Coronary artery (tissue), 2 donors: ENCODE results near the gene TREX2.
"Not testable (repeated sequence)": the region's sequence is repeated elsewhere in the genome, so short reads cannot be mapped to it uniquely, and the experiment has no call there.

Experiments used
- DNase-seq: peaks from one replicate; pipeline ENCODE4 v3.0.0-alpha.2; 2017; ENCODE audit warnings: low spot score
- H3K27ac ChIP-seq, 2 donors: fragments of 200-600 bp; sonication (generic); one replicate each; pipeline ENCODE4 v1.5.1; 2016 to 2019
- H3K4me3 ChIP-seq: fragments of 200-600 bp; sonication (generic); 2 replicates; pipeline ENCODE4 v1.5.1; 2016; ENCODE audit warnings: mild to moderate bottlenecking, moderate library complexity
- CTCF ChIP-seq: fragments of 200-600 bp; sonication (generic); IDR thresholded peaks from one replicate; pipeline ENCODE4 v1.5.1; 2019; ENCODE audit warnings: antibody characterized with exemption

TREX2 gene

DNA sequence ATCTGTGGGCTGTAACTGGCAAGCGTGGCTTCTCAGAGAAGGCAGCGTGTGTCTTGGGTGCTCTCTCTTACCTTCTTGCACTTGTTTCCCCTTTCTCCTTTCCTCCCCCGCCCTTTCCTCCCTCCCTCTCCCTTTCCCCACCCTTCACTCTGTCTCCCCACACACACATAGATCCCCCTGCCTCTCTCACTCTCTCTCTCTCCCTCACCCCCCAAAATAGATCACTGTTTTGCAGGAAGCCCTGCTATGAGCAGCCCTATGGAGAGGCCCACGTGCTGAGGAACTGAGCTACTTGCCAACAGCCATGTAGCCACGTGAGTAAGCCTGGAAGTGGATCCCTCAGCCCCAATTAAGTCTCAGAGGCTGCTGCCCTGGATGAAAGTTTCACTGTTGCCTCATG lies 40.4 kb downstream of the TREX2 start:
- TF ChIP-seq CTCF: no peak
- H3K4me3 ChIP-seq: no peak overlapping the region
- H3K27ac ChIP-seq: no peak overlapping the region
- DNase-seq: no peak

- H3K4me3 ChIP-seq, H3K27ac ChIP-seq, DNase-seq: not testable (repeated sequence)
These were observed 41.5 kb downstream of the TREX2 start for GRCh38 chrX:153404333-153404732.

GRCh38 chrX:153401133-153401764 lies 44.6 kb downstream of the TREX2 start, which contains the start of gene PNMA6E:
PNMA6E (minus strand) TSS chrX:153401350; CDS start chrX:153398849, 2,501 bp downstream.
- Histone ChIP-seq H3K4me3 (no peak within 1 kb of the TSS), H3K27ac (no peak within 1 kb of the TSS)
- TF ChIP-seq CTCF: no peak
- no peak for DNase-seq

GRCh38 chrX:153400146-153401132 lies 45.4 kb downstream of the TREX2 start:
- no peak for TF ChIP-seq CTCF
- Histone ChIP-seq H3K4me3 (no peak overlapping the region), H3K27ac (no peak overlapping the region)
- DNase-seq: no peak

DNA sequence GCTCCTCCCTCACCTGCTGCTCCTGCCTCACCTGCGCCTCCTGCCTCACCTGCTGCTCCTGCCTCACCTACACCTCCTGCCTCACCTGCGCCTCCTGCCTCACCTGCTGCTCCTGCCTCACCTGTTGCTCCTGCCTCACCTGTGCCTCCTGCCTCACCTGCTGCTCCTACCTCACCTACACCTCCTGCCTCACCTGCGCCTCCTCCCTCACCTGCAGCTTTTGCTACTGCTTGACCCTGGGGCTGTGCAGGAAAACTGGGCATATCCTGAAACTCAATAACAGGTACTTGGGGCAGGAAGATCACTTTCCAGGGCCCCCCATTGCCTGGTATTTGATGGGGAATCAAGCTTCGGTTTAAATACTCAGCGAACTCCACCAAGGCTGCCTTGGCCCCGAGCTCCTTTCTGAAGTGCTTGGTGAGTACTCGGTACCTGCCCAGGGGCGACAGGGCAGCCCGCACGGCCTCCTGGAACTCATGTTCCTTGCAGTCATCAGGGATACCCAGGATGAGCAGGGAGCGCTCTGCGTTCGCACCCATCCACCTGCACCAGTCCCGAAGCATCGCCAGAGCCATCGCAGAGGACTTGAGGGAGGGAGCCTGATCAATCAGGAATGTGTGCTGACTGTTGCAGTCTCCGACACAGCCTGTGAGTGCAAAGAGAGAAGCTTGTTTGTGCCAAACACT lies 47.4 kb downstream of the TREX2 start:
- Histone ChIP-seq H3K27ac (no peak overlapping the region), H3K4me3 (no peak overlapping the region)
- no peak for TF ChIP-seq CTCF
- no peak for DNase-seq

- no peak for DNase-seq
- no peak for TF ChIP-seq CTCF
- no peak overlapping the region for H3K4me3 ChIP-seq
- H3K27ac ChIP-seq: no peak overlapping the region
These were observed 48.4 kb downstream of the TREX2 start for GRCh38 chrX:153397256-153397960.
